RWPE1 (cell line): ENCODE results near the gene KRTAP3-1.

Experiments
- CTCF ChIA-PET: fragments of 350-600 bp; sonication (Branson Sonifier 250); formaldehyde crosslinking; extraction: SDS; loops from one replicate; lab custom pipeline; 2021; lab: Yijun Ruan, JAX
- POLR2A ChIA-PET: fragments of 400-600 bp; formaldehyde crosslinking; extraction: SDS; loops from one replicate; lab custom pipeline; 2020; ENCODE audit warnings: antibody characterized with exemption; ENCODE audit not compliant: low non-redundant PET; lab: Yijun Ruan, JAX
- DNase-seq: peaks from one replicate; pipeline ENCODE4 v3.0.0; 2012; ENCODE audit warnings: low spot score
- H3K27ac ChIP-seq: fragments of 450-650 bp; 2 replicates; pipeline ENCODE4 v1.5.1; 2017
- TF ChIP-seq, protein P1 (sequence below): fragments of 450-650 bp; conservative IDR thresholded peaks from 2 replicates; pipeline ENCODE4 v1.5.1; 2017; ENCODE audit warnings: low read depth, mild to moderate bottlenecking

Gene KRTAP3-1

DNA sequence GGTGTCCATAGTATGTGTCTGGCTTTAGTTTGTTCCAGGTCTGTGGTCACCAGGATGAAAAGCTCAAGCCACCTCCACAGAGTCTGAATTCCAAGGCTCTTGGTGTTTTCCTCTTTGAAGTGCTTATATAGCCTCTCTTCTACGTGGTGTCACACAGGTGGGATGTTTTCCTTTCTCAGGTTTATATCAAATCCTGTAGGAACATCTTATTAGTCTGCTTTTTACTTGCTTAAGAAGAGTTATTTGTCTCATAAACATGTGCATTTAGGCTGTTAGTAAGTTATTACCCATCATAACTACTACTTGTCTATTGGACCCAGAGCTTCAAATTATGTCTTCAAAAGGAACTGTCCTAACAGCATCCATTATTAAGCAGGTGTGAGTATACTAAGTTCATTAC is 42.1 kb downstream of the KRTAP3-1 start, which contains the start of gene KRT39:
KRT39 (minus strand) TSS at position 101 of the 400 bp plus-strand sequence; CDS start at position 9, 92 bp downstream.
- H3K27ac ChIP-seq, result no peak within 1 kb of the TSS
- POLR2A ChIA-PET, result no interaction called here
- no peak for DNase-seq
- TF ChIP-seq, protein P1, sequence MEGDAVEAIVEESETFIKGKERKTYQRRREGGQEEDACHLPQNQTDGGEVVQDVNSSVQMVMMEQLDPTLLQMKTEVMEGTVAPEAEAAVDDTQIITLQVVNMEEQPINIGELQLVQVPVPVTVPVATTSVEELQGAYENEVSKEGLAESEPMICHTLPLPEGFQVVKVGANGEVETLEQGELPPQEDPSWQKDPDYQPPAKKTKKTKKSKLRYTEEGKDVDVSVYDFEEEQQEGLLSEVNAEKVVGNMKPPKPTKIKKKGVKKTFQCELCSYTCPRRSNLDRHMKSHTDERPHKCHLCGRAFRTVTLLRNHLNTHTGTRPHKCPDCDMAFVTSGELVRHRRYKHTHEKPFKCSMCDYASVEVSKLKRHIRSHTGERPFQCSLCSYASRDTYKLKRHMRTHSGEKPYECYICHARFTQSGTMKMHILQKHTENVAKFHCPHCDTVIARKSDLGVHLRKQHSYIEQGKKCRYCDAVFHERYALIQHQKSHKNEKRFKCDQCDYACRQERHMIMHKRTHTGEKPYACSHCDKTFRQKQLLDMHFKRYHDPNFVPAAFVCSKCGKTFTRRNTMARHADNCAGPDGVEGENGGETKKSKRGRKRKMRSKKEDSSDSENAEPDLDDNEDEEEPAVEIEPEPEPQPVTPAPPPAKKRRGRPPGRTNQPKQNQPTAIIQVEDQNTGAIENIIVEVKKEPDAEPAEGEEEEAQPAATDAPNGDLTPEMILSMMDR, result no peak
- CTCF ChIA-PET, result interaction anchor here (0.6 kb wide), 1 partner anchor 14 kb away, joined by 3 read pairs; no protein-coding TSS in a partner anchor

DNA sequence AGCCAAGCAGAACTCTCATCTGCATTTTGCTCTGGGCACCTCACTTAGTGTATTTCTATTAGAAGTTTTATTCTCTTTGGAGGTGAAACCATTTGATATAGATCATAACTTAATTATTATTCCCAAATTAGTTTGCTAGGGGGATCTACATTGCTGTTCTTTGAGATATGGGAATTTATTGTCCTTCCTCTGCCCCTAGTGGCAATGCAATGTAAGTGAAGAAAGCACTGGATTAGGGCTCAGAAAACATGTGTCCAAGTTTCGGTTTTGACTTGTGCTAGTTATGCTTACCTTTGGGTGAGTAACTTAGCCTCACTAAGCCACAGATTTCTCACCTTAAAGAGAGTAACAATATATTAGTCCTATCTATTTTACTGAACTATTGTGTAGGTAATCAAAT is 45.1 kb downstream of the KRTAP3-1 start:
- ChIA-PET CTCF (interaction anchor here (0.7 to 0.9 kb wide), 3 partner anchors 10 to 457 kb away, joined by 3 read pairs; no protein-coding TSS in a partner anchor), POLR2A (no interaction called here)

DNA sequence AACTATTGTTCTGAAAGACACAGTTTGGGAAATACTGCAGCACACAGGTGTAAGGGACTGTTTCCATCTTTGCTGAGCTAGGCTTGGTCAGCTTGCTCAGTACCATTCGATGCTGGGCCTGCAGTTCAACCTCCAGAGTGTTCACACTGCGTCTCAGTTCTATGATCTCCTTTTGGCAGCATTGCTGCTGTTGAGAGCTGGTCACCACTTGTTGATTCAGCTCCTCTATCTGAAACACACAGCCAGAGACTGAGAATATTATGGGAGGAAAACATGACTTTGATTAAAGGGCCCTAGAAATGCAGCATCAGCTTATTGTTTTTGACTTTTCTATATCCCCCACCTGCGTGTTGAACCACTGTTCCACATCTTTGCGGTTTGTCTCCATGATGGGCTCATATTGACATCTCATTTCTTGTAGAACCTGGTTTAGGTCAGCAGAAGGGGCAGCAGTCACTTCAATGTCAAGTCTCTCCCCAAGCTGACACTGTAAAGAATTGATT is 46.8 kb downstream of the KRTAP3-1 start:
- TF ChIP-seq, protein P1, result no peak
- POLR2A ChIA-PET, result no interaction called here
- CTCF ChIA-PET, result no interaction called here
- DNase-seq, result no peak
- no peak overlapping the region for H3K27ac ChIP-seq

More for the DNA sequence above, 45.1 kb downstream of the KRTAP3-1 start:
- TF ChIP-seq, protein P1, result peak; percentile 60
- peak; percentile 41 for DNase-seq
- no peak overlapping the region for H3K27ac ChIP-seq

DNA sequence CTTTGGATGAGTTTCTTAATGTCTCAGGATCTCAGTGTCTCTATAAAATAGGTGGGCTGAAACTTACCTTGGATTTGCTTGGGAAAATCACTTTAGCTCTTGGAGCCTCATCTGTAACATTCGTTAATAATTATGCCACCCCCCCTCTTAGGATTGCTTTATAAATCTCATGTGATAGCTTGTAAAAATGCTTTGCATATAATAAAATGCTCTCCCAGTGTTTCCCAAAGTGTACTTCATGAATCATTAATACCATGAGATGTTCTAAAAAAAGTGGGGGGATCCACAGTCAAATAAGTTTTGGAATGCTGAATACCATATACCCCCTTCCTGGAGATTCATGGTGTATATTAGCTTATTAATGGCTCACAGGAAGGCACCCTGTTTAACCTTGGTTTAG is 47.3 kb downstream of the KRTAP3-1 start:
- H3K27ac ChIP-seq, result no peak overlapping the region
- ChIA-PET CTCF (no interaction called here), POLR2A (no interaction called here)
- TF ChIP-seq, protein P1, result no peak
- DNase-seq, result no peak

DNA sequence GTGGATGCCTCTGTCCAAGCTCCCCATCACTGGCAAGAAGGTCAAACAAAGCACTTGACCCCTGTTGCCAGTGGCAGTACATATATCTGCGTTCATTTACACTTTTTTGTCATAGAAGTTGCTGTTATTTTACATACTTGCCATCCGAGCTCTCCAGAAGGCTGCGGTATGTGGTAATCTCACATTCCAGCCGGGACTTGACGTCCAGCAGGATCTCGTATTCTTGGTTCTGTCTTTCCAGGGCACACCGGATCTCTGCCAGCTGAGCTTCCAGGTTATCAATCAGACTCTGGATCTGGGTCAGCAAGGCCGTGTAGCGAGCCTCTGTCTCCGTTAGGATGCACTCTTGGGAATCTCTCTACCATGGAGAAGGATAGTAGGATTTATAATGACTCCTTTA is 48.8 kb downstream of the KRTAP3-1 start:
- TF ChIP-seq, protein P1, result no peak
- POLR2A ChIA-PET, result no interaction called here
- no peak overlapping the region for H3K27ac ChIP-seq
- CTCF ChIA-PET, result interaction anchor here (0.6 kb wide), 1 partner anchor 235 kb away, joined by 4 read pairs; no protein-coding TSS in a partner anchor
- DNase-seq, result no peak
